Endothelial cell of umbilical vein (primary cell): ENCODE measurements around the gene EPAS1. TPM values are rescaled to one million over a fixed set of nuclear protein-coding genes. Genes with fewer than 3 reads are reported as not detected.

ENCODE experiments used
- BruUV-seq: library from RNA; stranded (reverse); fragments of 400-500 nt; replicated peaks from 2 replicates; lab custom pipeline; 2021; lab: Mats Ljungman, UMichigan
- CTCF ChIA-PET: fragments of 300-600, 350-600 bp; sonication (Branson Sonifier 250); formaldehyde crosslinking; loops from one replicate; lab custom pipeline; 2021; ENCODE audit warnings: antibody characterized with exemption, inconsistent platforms; lab: Charles Lee
- POLR2A ChIA-PET: fragments of 300-600, 350-600 bp; sonication (Branson Sonifier 250); formaldehyde crosslinking; loops from one replicate; lab custom pipeline; 2021; ENCODE audit warnings: antibody characterized with exemption, inconsistent platforms; lab: Charles Lee
- DNase-seq: peaks from one replicate; pipeline ENCODE4 v3.0.0-alpha.2; 2011; ENCODE audit warnings: low read depth, low spot score
- FAIRE-seq: peaks from 2 replicates; lab custom pipeline; 2011; peaks lifted over from hg19 to GRCh38; lab: Jason Lieb, UNC
- H2AFZ ChIP-seq: 2 replicates; pipeline ENCODE4 v1.6.0; 2012; ENCODE audit warnings: low read depth, low read length, control low read depth, inconsistent platforms
- H3K27ac ChIP-seq: 2 replicates; pipeline ENCODE4 v1.5.1; 2011; ENCODE audit warnings: low read depth, mild to moderate bottlenecking, control low read depth, low read length, moderate library complexity; ENCODE audit not compliant: insufficient read depth
- H3K27me3 ChIP-seq, 2 experiments: 2 replicates each; pipeline versions ENCODE4 v1.6.0 to v1.6.1; 2011; ENCODE audit warnings: low read length in 2 of 2, mixed read lengths in 1 of 2; ENCODE audit not compliant: control insufficient read depth in 2 of 2, insufficient read depth in 2 of 2
- H3K36me3 ChIP-seq, 2 experiments: 2 replicates in 1 of 2; 3 replicates in 1 of 2; pipeline ENCODE4 v1.5.1; 2011; ENCODE audit warnings: low read length in 2 of 2, mild to moderate bottlenecking in 1 of 2, moderate library complexity in 1 of 2; ENCODE audit not compliant: control insufficient read depth in 2 of 2, insufficient read depth in 2 of 2; ENCODE audit errors: extremely low read depth in 1 of 2
- H3K4me1 ChIP-seq: 3 replicates; pipeline ENCODE4 v1.5.1; 2011; ENCODE audit warnings: mild to moderate bottlenecking, low read length; ENCODE audit not compliant: control insufficient read depth, insufficient read depth; ENCODE audit errors: extremely low read depth
- H3K4me2 ChIP-seq: 2 replicates; pipeline ENCODE4 v1.6.1; 2011; ENCODE audit warnings: low read length, control low read depth, mixed read lengths; ENCODE audit not compliant: insufficient read depth
- H3K4me3 ChIP-seq, 3 experiments: fragments of 200-600 bp in 1 of 3; sonication (generic), shearing (Covaris generic) in 1 of 3; replicated peaks in 1 of 3; 2 replicates each; pipeline ENCODE4 v1.5.1; 2011 to 2016; ENCODE audit warnings: control low read depth in 3 of 3, low read length in 3 of 3, mild to moderate bottlenecking in 2 of 3, inconsistent platforms in 1 of 3, low read depth in 1 of 3, moderate library complexity in 1 of 3; ENCODE audit not compliant: insufficient read depth in 1 of 3
- H3K79me2 ChIP-seq: 2 replicates; pipeline ENCODE4 v1.6.0; 2012; ENCODE audit warnings: low read length, inconsistent platforms; ENCODE audit not compliant: control insufficient read depth, insufficient read depth
- H3K9ac ChIP-seq: replicated peaks from 2 replicates; pipeline ENCODE3; 2011; ENCODE audit warnings: low read length, control low read depth; ENCODE audit not compliant: insufficient read depth; ENCODE audit errors: extremely low read depth
- H3K9me1 ChIP-seq: replicated peaks from 3 replicates; pipeline ENCODE4 v1.6.0; 2011; ENCODE audit warnings: mild to moderate bottlenecking, low read length; ENCODE audit not compliant: control insufficient read depth, insufficient read depth; ENCODE audit errors: extremely low read depth
- H3K9me3 ChIP-seq: replicated peaks from 2 replicates; pipeline ENCODE4 v1.5.1; 2012; ENCODE audit warnings: low read length, inconsistent platforms; ENCODE audit not compliant: control insufficient read depth, insufficient read depth
- H4K20me1 ChIP-seq: replicated peaks from 2 replicates; pipeline ENCODE3; 2011; ENCODE audit warnings: mild to moderate bottlenecking, low read length; ENCODE audit not compliant: control insufficient read depth, insufficient read depth; ENCODE audit errors: extremely low read depth
- EZH2 ChIP-seq: IDR thresholded peaks from 2 replicates; pipeline ENCODE4 v1.6.1; 2012; ENCODE audit warnings: borderline replicate concordance, low read depth, mild to moderate bottlenecking, moderate library complexity, low read length, inconsistent platforms; ENCODE audit not compliant: severe bottlenecking
- FOS ChIP-seq: IDR thresholded peaks from 2 replicates; pipeline ENCODE4 v1.6.1; 2011; ENCODE audit warnings: mild to moderate bottlenecking, low read length, moderate library complexity, borderline replicate concordance; ENCODE audit not compliant: insufficient read depth
- GATA2 ChIP-seq: IDR thresholded peaks from 2 replicates; pipeline ENCODE4 v1.7.0; 2011; ENCODE audit warnings: low read depth, mild to moderate bottlenecking, moderate library complexity, mixed read lengths, low read length; ENCODE audit not compliant: insufficient read length, insufficient read depth
- JUN ChIP-seq: IDR thresholded peaks from 2 replicates; pipeline ENCODE4 v1.6.1; 2011; ENCODE audit warnings: borderline replicate concordance, low read depth; ENCODE audit not compliant: insufficient read length, insufficient read depth
- MYC ChIP-seq: IDR thresholded peaks from one replicate; pipeline ENCODE4 v1.6.1; 2011; ENCODE audit warnings: mild to moderate bottlenecking, low read depth, low read length
- POLR2A ChIP-seq: IDR thresholded peaks from 2 replicates; pipeline ENCODE4 v1.6.1; 2012; ENCODE audit warnings: low read depth, mild to moderate bottlenecking, control low read depth, low read length
- POLR2AphosphoS5 ChIP-seq: IDR thresholded peaks from 2 replicates; pipeline ENCODE4 v1.6.1; 2012; ENCODE audit warnings: low read depth, mild to moderate bottlenecking, control low read depth, low read length, moderate library complexity; ENCODE audit not compliant: insufficient read depth
- dilution Hi-C: fragments of 300-500 bp; cut with MboI; formaldehyde crosslinking; loops from one replicate; pipeline ENCODE4 v1.15.0; 2019; ENCODE audit warnings: low sequenced_read_pairs; ENCODE audit not compliant: extremely low pct_ligation_motif_present
- intact Hi-C: fragments of 100-400 bp; cut with micrococcal nuclease; formaldehyde crosslinking; loops from one replicate; pipeline ENCODE4 v1.10.0; 2022
- polyA plus RNA-seq, 4 experiments: library from polyadenylated mRNA; depleted of rRNA in 3 of 4; stranded (reverse) in 3 of 4; unstranded in 1 of 4; fragments of >200 nt; gene quantifications; 2 replicates each; pipeline versions ENCODE4 v1.2.1 to v1.2.3, GENCODE V29; 2011 to 2012; ENCODE audit warnings: missing spikeins in 1 of 4
- total RNA-seq: library from RNA; stranded (reverse); gene quantifications from 2 replicates; pipeline ENCODE4 v1.2.3, GENCODE V29; 2021
- TF ChIP-seq, protein P1 (sequence below), 2 donors: IDR thresholded peaks; 1 replicate in 1 of 2; 2 replicates in 1 of 2; pipeline ENCODE4 v1.5.1; 2011; ENCODE audit warnings: low read length in 2 of 2, mild to moderate bottlenecking in 2 of 2, moderate library complexity in 2 of 2, control low read depth in 1 of 2, inconsistent platforms in 1 of 2, low read depth in 1 of 2; ENCODE audit not compliant: insufficient read depth in 1 of 2; ENCODE audit errors: extremely low read depth in 1 of 2
- TF ChIP-seq, protein P2 (sequence below): IDR thresholded peaks from 2 replicates; pipeline ENCODE4 v1.6.1; 2011; ENCODE audit not compliant: insufficient read depth, insufficient read length

The EPAS1 gene
- total and polyA plus RNA-seq, 2 donors (not counting 3 experiments of a cell fraction or from before 2014, with no cell fraction given), result 229 to 374 TPM

DNA sequence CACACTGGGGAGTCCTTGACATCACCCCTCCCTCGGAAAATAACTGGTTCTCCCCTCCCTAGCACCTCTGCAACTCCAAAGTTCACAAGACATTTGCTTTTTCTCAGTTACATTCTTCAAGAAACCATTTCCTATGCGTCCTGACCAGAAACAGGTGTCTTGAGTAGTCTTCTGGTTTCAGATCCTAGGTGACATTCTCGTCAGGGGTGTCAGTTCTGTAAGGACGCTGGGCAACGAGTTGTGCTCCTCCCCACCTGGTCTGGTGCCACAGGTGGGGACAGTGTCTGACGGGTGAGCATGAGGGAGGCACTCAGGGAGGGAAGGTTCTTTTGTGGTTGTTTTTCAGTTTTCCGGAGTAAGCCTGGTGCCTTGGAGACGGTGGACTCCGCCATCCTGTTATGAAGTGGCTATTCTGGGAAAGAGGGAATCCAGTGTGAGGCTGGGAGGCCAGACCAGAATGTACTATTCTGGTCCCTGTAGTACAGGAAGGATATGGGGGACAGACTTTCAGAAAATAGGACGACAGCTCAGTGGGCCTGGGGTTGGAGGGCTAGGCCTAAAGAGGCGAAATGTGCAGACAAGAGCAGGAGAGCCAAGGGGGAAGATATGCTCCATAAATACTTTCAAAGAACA is 50.6 kb downstream of the EPAS1 start:
- Histone ChIP-seq H3K27ac (no peak overlapping the region), H3K4me2 (no peak overlapping the region), H3K9me1 (no peaks in the 10 kb centered on the region), H2AFZ (no peak overlapping the region), H4K20me1 (no peaks in the 10 kb centered on the region), H3K4me3 (no peak overlapping the region), H3K4me1 (peaks cover 45% of the 10 kb centered on the region), H3K9ac (no peak overlapping the region), H3K36me3 (peaks cover 8 to 22% of the 10 kb centered on the region in 2 experiments), H3K9me3 (no peaks in the 10 kb centered on the region), H3K79me2 (peaks cover 18% of the 10 kb centered on the region), H3K27me3 (no peaks in the 10 kb centered on the region)
- FAIRE-seq (no peak), DNase-seq (peak; percentile 59)
- CTCF ChIA-PET, result interaction anchor here (1.4 to 1.8 kb wide), 2 partner anchors 14 to 337 kb away, joined by 4 read pairs; no protein-coding TSS in a partner anchor
- BruUV-seq, result no TSS peak
- POLR2A ChIA-PET, result interaction anchor here (0.5 kb wide), 1 partner anchor 1408 kb away, joined by 3 read pairs; no protein-coding TSS in a partner anchor
- TF ChIP-seq JUN (no peak), EZH2 (no peak), FOS (no peak), MYC (no peak), POLR2A (no peak), POLR2AphosphoS5 (no peak), GATA2 (no peak)
- TF ChIP-seq, protein P1, sequence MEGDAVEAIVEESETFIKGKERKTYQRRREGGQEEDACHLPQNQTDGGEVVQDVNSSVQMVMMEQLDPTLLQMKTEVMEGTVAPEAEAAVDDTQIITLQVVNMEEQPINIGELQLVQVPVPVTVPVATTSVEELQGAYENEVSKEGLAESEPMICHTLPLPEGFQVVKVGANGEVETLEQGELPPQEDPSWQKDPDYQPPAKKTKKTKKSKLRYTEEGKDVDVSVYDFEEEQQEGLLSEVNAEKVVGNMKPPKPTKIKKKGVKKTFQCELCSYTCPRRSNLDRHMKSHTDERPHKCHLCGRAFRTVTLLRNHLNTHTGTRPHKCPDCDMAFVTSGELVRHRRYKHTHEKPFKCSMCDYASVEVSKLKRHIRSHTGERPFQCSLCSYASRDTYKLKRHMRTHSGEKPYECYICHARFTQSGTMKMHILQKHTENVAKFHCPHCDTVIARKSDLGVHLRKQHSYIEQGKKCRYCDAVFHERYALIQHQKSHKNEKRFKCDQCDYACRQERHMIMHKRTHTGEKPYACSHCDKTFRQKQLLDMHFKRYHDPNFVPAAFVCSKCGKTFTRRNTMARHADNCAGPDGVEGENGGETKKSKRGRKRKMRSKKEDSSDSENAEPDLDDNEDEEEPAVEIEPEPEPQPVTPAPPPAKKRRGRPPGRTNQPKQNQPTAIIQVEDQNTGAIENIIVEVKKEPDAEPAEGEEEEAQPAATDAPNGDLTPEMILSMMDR (IDR thresholded peaks at IDR 0.05; ENCODE audit: extremely low read depth in 1 of 2, insufficient read depth in 1 of 2, low read depth in 1 of 2, low read length in 2 of 2), result no peak
- TF ChIP-seq, protein P2, sequence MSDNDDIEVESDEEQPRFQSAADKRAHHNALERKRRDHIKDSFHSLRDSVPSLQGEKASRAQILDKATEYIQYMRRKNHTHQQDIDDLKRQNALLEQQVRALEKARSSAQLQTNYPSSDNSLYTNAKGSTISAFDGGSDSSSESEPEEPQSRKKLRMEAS, result no peak
- dilution Hi-C loops (no loop called here), intact Hi-C loops (no loop called here)
